ENCODE measurements around the gene ACTA1. TPM values are rescaled to one million over a fixed set of nuclear protein-coding genes. Genes with fewer than 3 reads are reported as not detected.

ACTA1 gene
- total and polyA plus RNA-seq, 7 experiments from 2014 or later, result not detected

DNA sequence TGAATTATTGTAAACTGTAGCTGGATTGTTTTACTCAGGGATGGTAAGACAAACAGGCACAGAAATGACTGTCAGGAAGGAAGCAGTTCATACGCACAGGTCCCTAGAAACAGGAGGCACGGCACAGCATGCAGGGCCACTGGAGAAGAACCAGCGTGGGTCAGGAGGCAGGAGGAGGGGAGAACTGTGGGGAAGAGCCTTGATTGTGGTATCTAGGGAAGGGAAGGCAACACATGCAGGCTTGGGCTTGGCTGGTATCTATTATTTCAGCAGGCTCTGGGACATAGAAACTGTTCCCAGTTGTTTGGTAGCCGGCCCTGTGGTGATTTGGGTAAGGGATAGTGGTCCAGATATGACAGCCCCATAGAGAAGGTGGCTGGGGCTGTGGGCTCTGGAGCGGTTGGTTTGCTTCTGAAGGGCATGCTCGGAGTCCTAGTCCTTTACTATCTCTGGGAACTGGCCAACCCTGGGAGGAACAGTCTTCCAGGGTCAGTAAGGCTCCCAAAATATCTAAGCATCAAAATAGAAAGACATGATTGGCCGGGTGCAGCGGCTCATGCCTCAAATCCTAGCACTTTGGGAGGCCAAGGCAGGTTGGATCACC, 47.9 kb downstream of the ACTA1 start:
- Histone ChIP-seq H3K27ac (ENCODE audit: low read depth, low read length) (no peak overlapping the region), H3K36me3 (ENCODE audit: control insufficient read depth in 2 of 3, insufficient read depth in 3 of 3, low read length in 3 of 3) (no peaks in the 10 kb centered on the region), H3K4me1 (ENCODE audit: control insufficient read depth in 2 of 2, insufficient read depth in 2 of 2, low read length in 2 of 2) (no peaks in the 10 kb centered on the region), H3K4me3 (ENCODE audit: low read length) (no peak overlapping the region), H3K27me3 (ENCODE audit: control insufficient read depth in 2 of 2, insufficient read depth in 2 of 2, low read length in 2 of 2) (no peaks in the 10 kb centered on the region), H3K9me3 (ENCODE audit: control insufficient read depth in 2 of 3, low read length in 3 of 3) (no peaks in the 10 kb centered on the region)
- DNase-seq, result no peak
- Mint-ChIP-seq H3K36me3 (peaks cover 0 to 3% (median 0%) of the 10 kb centered on the region in 5 donors), H3K4me1 (no peaks in the 10 kb centered on the region), H3K4me3 (no peak overlapping the region), H3K9me3 (peaks cover 0 to 7% (median 0%) of the 10 kb centered on the region in 11 donors), H3K27ac (no peak overlapping the region), H3K27me3 (peaks cover 0 to 28% (median 14%) of the 10 kb centered on the region in 5 donors)
- ChIA-PET POLR2A (no interaction called here), CTCF (no interaction called here)
- no peak for ATAC-seq
- intact Hi-C loops (cut with micrococcal nuclease), result no loop called here

DNA sequence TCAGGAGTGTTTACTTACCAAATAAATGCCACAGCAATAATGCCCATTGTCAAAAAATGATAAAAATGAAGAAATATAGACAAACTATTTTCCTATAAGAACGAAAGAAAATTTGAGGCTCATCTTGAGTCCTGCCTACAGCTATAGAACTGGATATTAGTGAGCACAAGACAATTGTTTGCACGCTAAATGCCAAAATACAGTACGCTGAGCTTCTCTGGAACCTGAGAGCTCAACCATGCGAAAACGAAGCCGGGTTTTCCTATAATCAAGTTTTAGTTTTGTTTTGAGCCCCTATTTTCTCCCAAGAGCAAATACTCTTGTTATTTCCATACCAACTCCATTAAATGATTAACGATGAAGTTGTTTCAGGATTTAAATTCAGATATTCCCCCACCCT, 49.1 kb downstream of the ACTA1 start:
- H3K36me3 ChIP-seq (ENCODE audit: control insufficient read depth in 2 of 3, insufficient read depth in 3 of 3, low read length in 3 of 3), result no peaks in the 10 kb centered on the region
- Mint-ChIP-seq H3K9me3 (peaks cover 0 to 4% (median 0%) of the 10 kb centered on the region in 11 donors), H3K4me3 (no peak overlapping the region), H3K36me3 (no peaks in the 10 kb centered on the region), H3K4me1 (no peaks in the 10 kb centered on the region), H3K27ac (no peak overlapping the region), H3K27me3 (peaks cover 0 to 28% (median 11%) of the 10 kb centered on the region in 5 donors)
- no peaks in the 10 kb centered on the region for H3K4me1 ChIP-seq (ENCODE audit: control insufficient read depth in 2 of 2, insufficient read depth in 2 of 2, low read length in 2 of 2)
- DNase-seq (no peak), ATAC-seq (no peak)
- H3K9me3 ChIP-seq (ENCODE audit: control insufficient read depth in 2 of 3, low read length in 3 of 3), result no peaks in the 10 kb centered on the region
- no peak overlapping the region for H3K27ac ChIP-seq (ENCODE audit: low read depth, low read length)
- H3K4me3 ChIP-seq (ENCODE audit: low read length), result no peak overlapping the region
- intact Hi-C loops (cut with micrococcal nuclease), result no loop called here
- H3K27me3 ChIP-seq (ENCODE audit: control insufficient read depth in 2 of 2, insufficient read depth in 2 of 2, low read length in 2 of 2), result no peaks in the 10 kb centered on the region
- CTCF ChIA-PET, result no interaction called here
- POLR2A ChIA-PET, result no interaction called here

DNA sequence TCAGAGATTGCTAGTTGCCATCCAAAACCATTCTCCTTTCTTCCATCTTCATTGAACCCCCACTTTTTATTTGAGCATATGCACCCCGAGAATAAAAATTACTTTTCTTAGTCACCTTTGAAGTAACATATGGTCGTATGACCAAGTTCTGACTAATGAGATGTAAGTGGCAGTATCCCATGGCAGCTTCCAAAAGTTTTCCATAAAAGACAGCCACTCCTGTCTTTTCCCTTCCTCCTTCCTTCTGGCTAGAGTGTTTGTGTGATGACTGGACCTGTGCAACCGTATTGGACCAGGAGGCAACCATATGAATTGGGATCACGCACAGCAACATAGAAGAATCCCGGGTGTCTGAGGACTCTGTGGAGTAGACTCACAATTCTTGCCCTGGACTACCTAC, 49.9 kb downstream of the ACTA1 start:
- H3K36me3 ChIP-seq (ENCODE audit: control insufficient read depth in 2 of 3, insufficient read depth in 3 of 3, low read length in 3 of 3), result no peaks in the 10 kb centered on the region
- no peaks in the 10 kb centered on the region for H3K9me3 ChIP-seq (ENCODE audit: control insufficient read depth in 2 of 3, low read length in 3 of 3)
- H3K4me1 ChIP-seq (ENCODE audit: control insufficient read depth in 2 of 2, insufficient read depth in 2 of 2, low read length in 2 of 2), result no peaks in the 10 kb centered on the region
- intact Hi-C loops (cut with micrococcal nuclease), result no loop called here
- H3K27ac Mint-ChIP-seq, result no peak overlapping the region
- ATAC-seq (no peak), DNase-seq (no peak)
- no peak overlapping the region for H3K27ac ChIP-seq (ENCODE audit: low read depth, low read length)
- H3K27me3 Mint-ChIP-seq, result peaks cover 0 to 31% (median 11%) of the 10 kb centered on the region in 5 donors
- POLR2A ChIA-PET, result no interaction called here
- no peaks in the 10 kb centered on the region for H3K36me3 Mint-ChIP-seq
- no peaks in the 10 kb centered on the region for H3K4me1 Mint-ChIP-seq
- no peak overlapping the region for H3K4me3 Mint-ChIP-seq
- H3K4me3 ChIP-seq (ENCODE audit: low read length), result no peak overlapping the region
- H3K27me3 ChIP-seq (ENCODE audit: control insufficient read depth in 2 of 2, insufficient read depth in 2 of 2, low read length in 2 of 2), result no peaks in the 10 kb centered on the region
- CTCF ChIA-PET, result no interaction called here
- no peaks in the 10 kb centered on the region for H3K9me3 Mint-ChIP-seq

DNA sequence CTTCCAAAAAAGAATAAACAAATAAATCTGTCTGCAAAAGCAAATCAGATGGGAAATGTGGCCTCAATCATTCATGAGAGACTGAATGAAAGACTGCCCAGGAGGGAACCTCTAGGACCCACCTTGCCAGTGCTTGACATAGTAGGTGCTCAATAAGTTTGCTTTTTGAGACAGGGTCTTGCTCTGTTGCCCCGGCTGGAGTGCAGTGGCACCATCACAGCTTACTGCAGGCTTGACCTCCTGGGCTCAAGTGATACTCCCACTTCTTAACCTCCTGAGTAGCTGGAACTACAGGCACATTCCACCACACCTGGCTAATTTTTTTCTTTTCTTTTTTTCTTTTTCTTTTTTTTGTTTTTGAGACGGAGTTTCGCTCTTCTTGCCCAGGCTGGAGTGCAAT, 50.7 kb downstream of the ACTA1 start:
- intact Hi-C loops (cut with micrococcal nuclease), result no loop called here
- H3K27ac Mint-ChIP-seq, result no peak overlapping the region
- H3K9me3 Mint-ChIP-seq, result no peaks in the 10 kb centered on the region
- no peaks in the 10 kb centered on the region for H3K4me1 Mint-ChIP-seq
- no peak overlapping the region for H3K4me3 Mint-ChIP-seq
- ATAC-seq (no peak), DNase-seq (no peak)
- no peaks in the 10 kb centered on the region for H3K36me3 ChIP-seq (ENCODE audit: control insufficient read depth in 2 of 3, insufficient read depth in 3 of 3, low read length in 3 of 3)
- peaks cover 0 to 32% (median 8%) of the 10 kb centered on the region in 5 donors for H3K27me3 Mint-ChIP-seq
- no peaks in the 10 kb centered on the region for H3K36me3 Mint-ChIP-seq
- no peaks in the 10 kb centered on the region for H3K4me1 ChIP-seq (ENCODE audit: control insufficient read depth in 2 of 2, insufficient read depth in 2 of 2, low read length in 2 of 2)
- H3K9me3 ChIP-seq (ENCODE audit: control insufficient read depth in 2 of 3, low read length in 3 of 3), result no peaks in the 10 kb centered on the region
- ChIA-PET CTCF (no interaction called here), POLR2A (no interaction called here)
- no peak overlapping the region for H3K27ac ChIP-seq (ENCODE audit: low read depth, low read length)
- no peaks in the 10 kb centered on the region for H3K27me3 ChIP-seq (ENCODE audit: control insufficient read depth in 2 of 2, insufficient read depth in 2 of 2, low read length in 2 of 2)
- H3K4me3 ChIP-seq (ENCODE audit: low read length), result no peak overlapping the region

Other genes with a start within 250 kb of the ACTA1 start
- 10 to 100 TPM; 24.0 to 47.9 (median 36.9) TPM for gene RAB4A, start 163.0 kb downstream of the ACTA1 start, total RNA-seq
- 10 to 100 TPM in 1 of 2 donors, 1 to 10 TPM in 1; 9.6 to 11.0 TPM for gene RAB4A, start 163.0 kb downstream of the ACTA1 start, polyA plus RNA-seq
- gene CCSAP, start 91.0 kb downstream of the ACTA1 start, total RNA-seq, result 10 to 100 TPM; 10.7 to 13.9 (median 13.4) TPM
- gene CCSAP, start 91.0 kb downstream of the ACTA1 start, polyA plus RNA-seq, result 1 to 10 TPM; 1.1 to 2.5 TPM
- 10 to 100 TPM; 24.3 to 45.8 (median 40.4) TPM for gene NUP133, start 74.2 kb upstream of the ACTA1 start, total RNA-seq
- gene NUP133, start 74.2 kb upstream of the ACTA1 start, polyA plus RNA-seq, result 10 to 100 TPM; 19.4 to 19.7 TPM
- gene ABCB10, start 124.6 kb upstream of the ACTA1 start, total RNA-seq, result 10 to 100 TPM; 14.1 to 31.9 (median 18.4) TPM
- gene ABCB10, start 124.6 kb upstream of the ACTA1 start, polyA plus RNA-seq, result 1 to 10 TPM; 6.4 to 6.8 TPM
- 10 to 100 TPM; 17.3 to 27.2 (median 19.8) TPM for gene TAF5L, start 192.0 kb upstream of the ACTA1 start, total RNA-seq
- gene TAF5L, start 192.0 kb upstream of the ACTA1 start, polyA plus RNA-seq, result 1 to 10 TPM; 4.7 to 6.8 TPM
- 10 to 100 TPM in 4 of 5 experiments, 1 to 10 TPM in 1; 6.2 to 18.2 (median 11.0) TPM for gene URB2, start 192.2 kb upstream of the ACTA1 start, total RNA-seq
- 1 to 10 TPM; 5.6 to 8.2 TPM for gene URB2, start 192.2 kb upstream of the ACTA1 start, polyA plus RNA-seq

Measured in naive thymus-derived CD4-positive, alpha-beta T cell (primary cell).